ENCODE measurements around the gene CDHR2.

The CDHR2 gene

GRCh38 chr5:176528301-176528700 is 20.8 kb upstream of the CDHR2 start:
- in situ Hi-C loops (cut with HindIII; ENCODE audit: low sequenced_read_pairs): no loop called here
- DNase-seq (ENCODE audit: low read depth): no peak
- no peak for TF ChIP-seq CTCF (IDR thresholded peaks at IDR 0.05; ENCODE audit: low read depth, low read length, missing control alignments)
- H3K4me3 ChIP-seq (ENCODE audit: low read depth, low read length): no peak overlapping the region

GRCh38 chr5:176528761-176529115 is 20.4 kb upstream of the CDHR2 start:
- in situ Hi-C loops (cut with HindIII; ENCODE audit: low sequenced_read_pairs): no loop called here
- no peak for TF ChIP-seq CTCF (IDR thresholded peaks at IDR 0.05; ENCODE audit: low read depth, low read length, missing control alignments)
- no peak overlapping the region for H3K4me3 ChIP-seq (ENCODE audit: low read depth, low read length)
- DNase-seq (ENCODE audit: low read depth): no peak

- in situ Hi-C loops (cut with HindIII; ENCODE audit: low sequenced_read_pairs): no loop called here
- no peak for DNase-seq (ENCODE audit: low read depth)
- TF ChIP-seq CTCF (IDR thresholded peaks at IDR 0.05; ENCODE audit: low read depth, low read length, missing control alignments): no peak
- H3K4me3 ChIP-seq (ENCODE audit: low read depth, low read length): no peak overlapping the region
Measured at GRCh38 chr5:176529116-176529740, 19.9 kb upstream of the CDHR2 start.

- no peak overlapping the region for H3K4me3 ChIP-seq (ENCODE audit: low read depth, low read length)
- no peak for TF ChIP-seq CTCF (IDR thresholded peaks at IDR 0.05; ENCODE audit: low read depth, low read length, missing control alignments)
- DNase-seq (ENCODE audit: low read depth): no peak
- in situ Hi-C loops (cut with HindIII; ENCODE audit: low sequenced_read_pairs): no loop called here
Measured at GRCh38 chr5:176529741-176530141, 19.4 kb upstream of the CDHR2 start.

- TF ChIP-seq CTCF (IDR thresholded peaks at IDR 0.05; ENCODE audit: low read depth, low read length, missing control alignments): no peak
- no peak for DNase-seq (ENCODE audit: low read depth)
- in situ Hi-C loops (cut with HindIII; ENCODE audit: low sequenced_read_pairs): no loop called here
- no peak overlapping the region for H3K4me3 ChIP-seq (ENCODE audit: low read depth, low read length)
Measured at GRCh38 chr5:176530393-176530982, 18.7 kb upstream of the CDHR2 start.

GRCh38 chr5:176530983-176531901 is 17.9 kb upstream of the CDHR2 start:
- in situ Hi-C loops (cut with HindIII; ENCODE audit: low sequenced_read_pairs): no loop called here
- no peak overlapping the region for H3K4me3 ChIP-seq (ENCODE audit: low read depth, low read length)
- DNase-seq (ENCODE audit: low read depth): no peak
- no peak for TF ChIP-seq CTCF (IDR thresholded peaks at IDR 0.05; ENCODE audit: low read depth, low read length, missing control alignments)
